ENCODE data around the gene KDM1A.

Gene KDM1A

GRCh38 chr1:23098463-23099170 is 79.3 kb downstream of the KDM1A start:
- DNase-seq (ENCODE audit: low read depth): peak; percentile 88
- no peaks in the 10 kb centered on the region for H3K9me3 ChIP-seq (ENCODE audit: control insufficient read depth, low read length)
- no peaks in the 10 kb centered on the region for H3K27me3 ChIP-seq (replicated peaks; ENCODE audit: control insufficient read depth, insufficient read depth, low read length)
- peaks cover 57% of the 10 kb centered on the region for H3K4me1 ChIP-seq (ENCODE audit: control insufficient read depth, insufficient read depth, low read length)
- H3K4me3 ChIP-seq (ENCODE audit: low read length): peak overlapping the region; percentile 2
- H3K9ac ChIP-seq (ENCODE audit: low read length): peak overlapping the region; percentile 17
- H3K36me3 ChIP-seq (ENCODE audit: control insufficient read depth, insufficient read depth, low read length, severe bottlenecking): peaks cover 10% of the 10 kb centered on the region

GRCh38 chr1:23099171-23099536 is 79.9 kb downstream of the KDM1A start:
- DNase-seq (ENCODE audit: low read depth): no peak
- Histone ChIP-seq H3K4me3 (ENCODE audit: low read length) (no peak overlapping the region), H3K9ac (ENCODE audit: low read length) (no peak overlapping the region), H3K4me1 (ENCODE audit: control insufficient read depth, insufficient read depth, low read length) (peaks cover 57% of the 10 kb centered on the region), H3K9me3 (ENCODE audit: control insufficient read depth, low read length) (no peaks in the 10 kb centered on the region), H3K27me3 (replicated peaks; ENCODE audit: control insufficient read depth, insufficient read depth, low read length) (no peaks in the 10 kb centered on the region), H3K36me3 (ENCODE audit: control insufficient read depth, insufficient read depth, low read length, severe bottlenecking) (peaks cover 5% of the 10 kb centered on the region)

- peak overlapping the region; percentile 33 for H3K9ac ChIP-seq (ENCODE audit: low read length)
- no peaks in the 10 kb centered on the region for H3K9me3 ChIP-seq (ENCODE audit: control insufficient read depth, low read length)
- peak overlapping the region; percentile 31 for H3K4me3 ChIP-seq (ENCODE audit: low read length)
- peak; percentile 92 for DNase-seq (ENCODE audit: low read depth)
- no peaks in the 10 kb centered on the region for H3K27me3 ChIP-seq (replicated peaks; ENCODE audit: control insufficient read depth, insufficient read depth, low read length)
- peaks cover 57% of the 10 kb centered on the region for H3K4me1 ChIP-seq (ENCODE audit: control insufficient read depth, insufficient read depth, low read length)
- H3K36me3 ChIP-seq (ENCODE audit: control insufficient read depth, insufficient read depth, low read length, severe bottlenecking): peaks cover 8% of the 10 kb centered on the region
Measured at GRCh38 chr1:23100074-23100748, 80.9 kb downstream of the KDM1A start.

- peak overlapping the region; percentile 11 for H3K9ac ChIP-seq (ENCODE audit: low read length)
- peaks cover 57% of the 10 kb centered on the region for H3K4me1 ChIP-seq (ENCODE audit: control insufficient read depth, insufficient read depth, low read length)
- H3K9me3 ChIP-seq (ENCODE audit: control insufficient read depth, low read length): no peaks in the 10 kb centered on the region
- DNase-seq (ENCODE audit: low read depth): peak; percentile 45
- H3K4me3 ChIP-seq (ENCODE audit: low read length): peak overlapping the region; percentile 31
- peaks cover 19% of the 10 kb centered on the region for H3K36me3 ChIP-seq (ENCODE audit: control insufficient read depth, insufficient read depth, low read length, severe bottlenecking)
- H3K27me3 ChIP-seq (replicated peaks; ENCODE audit: control insufficient read depth, insufficient read depth, low read length): no peaks in the 10 kb centered on the region
Measured at GRCh38 chr1:23101101-23101827, 82.0 kb downstream of the KDM1A start.

- H3K36me3 ChIP-seq (ENCODE audit: control insufficient read depth, insufficient read depth, low read length, severe bottlenecking): peaks cover 22% of the 10 kb centered on the region
- peak; percentile 20 for DNase-seq (ENCODE audit: low read depth)
- peaks cover 57% of the 10 kb centered on the region for H3K4me1 ChIP-seq (ENCODE audit: control insufficient read depth, insufficient read depth, low read length)
- H3K9ac ChIP-seq (ENCODE audit: low read length): no peak overlapping the region
- H3K4me3 ChIP-seq (ENCODE audit: low read length): peak overlapping the region; percentile 31
- no peaks in the 10 kb centered on the region for H3K9me3 ChIP-seq (ENCODE audit: control insufficient read depth, low read length)
- no peaks in the 10 kb centered on the region for H3K27me3 ChIP-seq (replicated peaks; ENCODE audit: control insufficient read depth, insufficient read depth, low read length)
Measured at GRCh38 chr1:23101887-23102286, 82.6 kb downstream of the KDM1A start.

- H3K9ac ChIP-seq (ENCODE audit: low read length): no peak overlapping the region
- H3K4me1 ChIP-seq (ENCODE audit: control insufficient read depth, insufficient read depth, low read length): peaks cover 57% of the 10 kb centered on the region
- H3K4me3 ChIP-seq (ENCODE audit: low read length): no peak overlapping the region
- H3K27me3 ChIP-seq (replicated peaks; ENCODE audit: control insufficient read depth, insufficient read depth, low read length): no peaks in the 10 kb centered on the region
- peaks cover 26% of the 10 kb centered on the region for H3K36me3 ChIP-seq (ENCODE audit: control insufficient read depth, insufficient read depth, low read length, severe bottlenecking)
- peak; percentile 68 for DNase-seq (ENCODE audit: low read depth)
- no peaks in the 10 kb centered on the region for H3K9me3 ChIP-seq (ENCODE audit: control insufficient read depth, low read length)
Measured at GRCh38 chr1:23102289-23102688, 83.0 kb downstream of the KDM1A start.

GRCh38 chr1:23103001-23103889 is 84.0 kb downstream of the KDM1A start:
- DNase-seq (ENCODE audit: low read depth): no peak
- H3K9ac ChIP-seq (ENCODE audit: low read length): no peak overlapping the region
- peaks cover 50% of the 10 kb centered on the region for H3K4me1 ChIP-seq (ENCODE audit: control insufficient read depth, insufficient read depth, low read length)
- H3K4me3 ChIP-seq (ENCODE audit: low read length): no peak overlapping the region
- no peaks in the 10 kb centered on the region for H3K27me3 ChIP-seq (replicated peaks; ENCODE audit: control insufficient read depth, insufficient read depth, low read length)
- no peaks in the 10 kb centered on the region for H3K9me3 ChIP-seq (ENCODE audit: control insufficient read depth, low read length)
- H3K36me3 ChIP-seq (ENCODE audit: control insufficient read depth, insufficient read depth, low read length, severe bottlenecking): peaks cover 32% of the 10 kb centered on the region

- Histone ChIP-seq H3K9ac (ENCODE audit: low read length) (no peak overlapping the region), H3K36me3 (ENCODE audit: control insufficient read depth, insufficient read depth, low read length, severe bottlenecking) (peaks cover 38% of the 10 kb centered on the region), H3K27me3 (replicated peaks; ENCODE audit: control insufficient read depth, insufficient read depth, low read length) (no peaks in the 10 kb centered on the region), H3K4me3 (ENCODE audit: low read length) (no peak overlapping the region), H3K9me3 (ENCODE audit: control insufficient read depth, low read length) (no peaks in the 10 kb centered on the region), H3K4me1 (ENCODE audit: control insufficient read depth, insufficient read depth, low read length) (peaks cover 11% of the 10 kb centered on the region)
- no peak for DNase-seq (ENCODE audit: low read depth)
Measured at GRCh38 chr1:23108918-23109533, 89.8 kb downstream of the KDM1A start.

GRCh38 chr1:23110391-23110790 is 91.1 kb downstream of the KDM1A start:
- peaks cover 28% of the 10 kb centered on the region for H3K36me3 ChIP-seq (ENCODE audit: control insufficient read depth, insufficient read depth, low read length, severe bottlenecking)
- H3K9ac ChIP-seq (ENCODE audit: low read length): no peak overlapping the region
- H3K4me3 ChIP-seq (ENCODE audit: low read length): no peak overlapping the region
- H3K9me3 ChIP-seq (ENCODE audit: control insufficient read depth, low read length): no peaks in the 10 kb centered on the region
- no peaks in the 10 kb centered on the region for H3K27me3 ChIP-seq (replicated peaks; ENCODE audit: control insufficient read depth, insufficient read depth, low read length)
- no peak for DNase-seq (ENCODE audit: low read depth)
- H3K4me1 ChIP-seq (ENCODE audit: control insufficient read depth, insufficient read depth, low read length): peaks cover 11% of the 10 kb centered on the region

GRCh38 chr1:23111600-23112535 is 92.6 kb downstream of the KDM1A start:
- Histone ChIP-seq H3K36me3 (ENCODE audit: control insufficient read depth, insufficient read depth, low read length, severe bottlenecking) (peaks cover 16% of the 10 kb centered on the region), H3K27me3 (replicated peaks; ENCODE audit: control insufficient read depth, insufficient read depth, low read length) (no peaks in the 10 kb centered on the region), H3K9me3 (ENCODE audit: control insufficient read depth, low read length) (no peaks in the 10 kb centered on the region), H3K4me1 (ENCODE audit: control insufficient read depth, insufficient read depth, low read length) (peaks cover 11% of the 10 kb centered on the region), H3K4me3 (ENCODE audit: low read length) (no peak overlapping the region), H3K9ac (ENCODE audit: low read length) (no peak overlapping the region)
- DNase-seq (ENCODE audit: low read depth): no peak
